ENCODE results near the gene ZYG11A. TPM values are rescaled to one million over a fixed set of nuclear protein-coding genes. Genes with fewer than 3 reads are reported as not detected.

The ZYG11A gene
- total RNA-seq, 4 donors from 2014 or later = 0.22 to 0.95 (median 0.50) TPM

GRCh38 chr1:52917581-52917980 lies 75.0 kb downstream of the ZYG11A start:
- WGBS, 2 donors = 93 to 94% methylated on average over 1 of the region's 1 CpG
- DNase-seq = no peak
- peaks cover 0 to 30% (median 0%) of the 10 kb centered on the region in 3 donors for H3K36me3 ChIP-seq
- TF ChIP-seq POLR2A (IDR thresholded peaks at IDR 0.05) = no peak
- TF ChIP-seq CTCF (IDR thresholded peaks at IDR 0.05) = no peak
- no peaks in the 10 kb centered on the region for H3K9me3 ChIP-seq
- intact Hi-C loops (cut with DNase I) = no loop called here
- no peak overlapping the region for H3K4me3 ChIP-seq
- peak overlapping the region in 2 of 4 donors; percentile 31 to 52 for H3K27ac ChIP-seq
- no peaks in the 10 kb centered on the region for H3K27me3 ChIP-seq
- peaks cover 6 to 93% (median 16%) of the 10 kb centered on the region in 3 donors for H3K4me1 ChIP-seq

GRCh38 chr1:52918201-52918600 lies 75.6 kb downstream of the ZYG11A start:
- no peak overlapping the region for H3K4me3 ChIP-seq
- H3K27ac ChIP-seq = peak overlapping the region in 2 of 4 donors; percentile 91 to 93
- intact Hi-C loops (cut with DNase I) = no loop called here
- peaks cover 0 to 23% (median 0%) of the 10 kb centered on the region in 3 donors for H3K36me3 ChIP-seq
- DNase-seq = no peak
- peaks cover 6 to 87% (median 16%) of the 10 kb centered on the region in 3 donors for H3K4me1 ChIP-seq
- TF ChIP-seq POLR2A (IDR thresholded peaks at IDR 0.05) (no peak), CTCF (IDR thresholded peaks at IDR 0.05) (no peak)
- 40 to 61% methylated on average over 5 to 6 of the region's 6 CpGs for WGBS, 2 donors
- H3K27me3 ChIP-seq = no peaks in the 10 kb centered on the region
- no peaks in the 10 kb centered on the region for H3K9me3 ChIP-seq

GRCh38 chr1:52919051-52919722 lies 76.6 kb downstream of the ZYG11A start:
- no peaks in the 10 kb centered on the region for H3K9me3 ChIP-seq
- intact Hi-C loops (cut with DNase I) = no loop called here
- 85 to 87% methylated on average over 7 of the region's 7 CpGs for WGBS, 2 donors
- H3K4me3 ChIP-seq = no peak overlapping the region
- H3K4me1 ChIP-seq = peaks cover 6 to 77% (median 16%) of the 10 kb centered on the region in 3 donors
- DNase-seq = no peak
- peak overlapping the region; percentile 36 to 93 (median 69) for H3K27ac ChIP-seq
- TF ChIP-seq CTCF (IDR thresholded peaks at IDR 0.05) (no peak), POLR2A (IDR thresholded peaks at IDR 0.05) (no peak)
- H3K27me3 ChIP-seq = no peaks in the 10 kb centered on the region
- H3K36me3 ChIP-seq = peaks cover 0 to 14% (median 0%) of the 10 kb centered on the region in 3 donors

- Histone ChIP-seq H3K27me3 (no peaks in the 10 kb centered on the region), H3K4me1 (peaks cover 6 to 70% (median 16%) of the 10 kb centered on the region in 3 donors), H3K4me3 (peak overlapping the region in 3 of 4 donors; percentile 82 to 94 (median 87)), H3K36me3 (peaks cover 0 to 8% (median 0%) of the 10 kb centered on the region in 3 donors), H3K27ac (peak overlapping the region; percentile 42 to 93 (median 69)), H3K9me3 (no peaks in the 10 kb centered on the region)
- 77 to 86% methylated on average over 9 of the region's 10 CpGs for WGBS, 2 donors
- intact Hi-C loops (cut with DNase I) = no loop called here
- DNase-seq = no peak
- no peak for TF ChIP-seq POLR2A (IDR thresholded peaks at IDR 0.05)
These were observed 77.3 kb downstream of the ZYG11A start for GRCh38 chr1:52919723-52920483.

- Histone ChIP-seq H3K9me3 (no peaks in the 10 kb centered on the region), H3K27me3 (no peaks in the 10 kb centered on the region), H3K27ac (peak overlapping the region; percentile 88 to 93 (median 92)), H3K4me3 (peak overlapping the region; percentile 76 to 94 (median 84)), H3K4me1 (peaks cover 6 to 62% (median 16%) of the 10 kb centered on the region in 3 donors), H3K36me3 (no peaks in the 10 kb centered on the region)
- no peak for DNase-seq
- WGBS, 2 donors = 14 to 54% methylated on average over 13 to 23 of the region's 35 CpGs
- TF ChIP-seq POLR2A (IDR thresholded peaks at IDR 0.05) = no peak
- intact Hi-C loops (cut with DNase I) = no loop called here
These were observed 78.3 kb downstream of the ZYG11A start for GRCh38 chr1:52920791-52921291.

GRCh38 chr1:52925571-52926005 lies 83.0 kb downstream of the ZYG11A start:
- H3K36me3 ChIP-seq = no peaks in the 10 kb centered on the region
- intact Hi-C loops (cut with DNase I) = no loop called here
- DNase-seq = no peak
- TF ChIP-seq POLR2A (IDR thresholded peaks at IDR 0.05) (no peak), CTCF (IDR thresholded peaks at IDR 0.05) (no peak)
- H3K27me3 ChIP-seq = no peaks in the 10 kb centered on the region
- 60 to 61% methylated on average over 5 of the region's 5 CpGs for WGBS, 2 donors
- H3K4me3 ChIP-seq = peak overlapping the region in 1 of 4 donors; percentile 16
- peaks cover 8 to 44% (median 13%) of the 10 kb centered on the region in 3 donors for H3K4me1 ChIP-seq
- no peaks in the 10 kb centered on the region for H3K9me3 ChIP-seq
- H3K27ac ChIP-seq = no peak overlapping the region
